Chondrocyte (in vitro differentiated cells): ENCODE results near the gene NDUFS5. TPM values are rescaled to one million over a fixed set of nuclear protein-coding genes. Genes with fewer than 3 reads are reported as not detected.
"Not testable (repeated sequence)": the region's sequence is repeated elsewhere in the genome, so short reads cannot be mapped to it uniquely, and the experiment has no call there.

Experiments
- DNase-seq: peaks from one replicate; pipeline ENCODE4 v3.0.0; 2021; ENCODE audit warnings: mixed read lengths, low spot score
- H3K27ac Mint-ChIP-seq: one replicate; pipeline ENCODE4 v1.8.0; 2021; ENCODE audit warnings: mild to moderate bottlenecking, moderate library complexity, mixed read lengths; ENCODE audit not compliant: unreplicated experiment
- H3K27me3 Mint-ChIP-seq: 2 replicates; pipeline ENCODE4 v1.8.0; 2021; ENCODE audit warnings: low read depth, mixed read lengths
- H3K36me3 Mint-ChIP-seq: 2 replicates; pipeline ENCODE4 v1.8.0; 2021; ENCODE audit warnings: low read depth, mixed read lengths
- H3K4me1 Mint-ChIP-seq: 2 replicates; pipeline ENCODE4 v1.8.0; 2021; ENCODE audit warnings: low read depth, mild to moderate bottlenecking, mixed read lengths
- H3K4me3 Mint-ChIP-seq: one replicate; pipeline ENCODE4 v1.8.0; 2021; ENCODE audit warnings: mild to moderate bottlenecking, moderate library complexity, mixed read lengths; ENCODE audit not compliant: unreplicated experiment
- H3K9me3 Mint-ChIP-seq: 2 replicates; pipeline ENCODE4 v1.8.0; 2021; ENCODE audit warnings: low read depth, mixed read lengths
- CTCF ChIP-seq: fragments of 200-600 bp; sonication (generic); IDR thresholded peaks from 2 replicates; pipeline ENCODE4 v1.5.0; 2021; ENCODE audit warnings: antibody characterized with exemption, mild to moderate bottlenecking, moderate library complexity
- total RNA-seq: library from RNA; stranded (reverse); gene quantifications from 3 replicates; pipeline ENCODE4 v1.2.1, GENCODE V29; 2021

Gene NDUFS5
- total RNA-seq, 1 donor from 2014 or later, result 149 TPM

GRCh38 chr1:39006287-39006686 is 19.9 kb upstream of the NDUFS5 start:
- Mint-ChIP-seq H3K36me3 (peaks cover 45% of the 10 kb centered on the region), H3K27me3 (no peaks in the 10 kb centered on the region), H3K27ac (no peak overlapping the region), H3K4me3 (no peak overlapping the region), H3K9me3 (no peaks in the 10 kb centered on the region), H3K4me1 (peaks cover 26% of the 10 kb centered on the region)
- no peak for DNase-seq
- TF ChIP-seq CTCF, result no peak

- Mint-ChIP-seq H3K9me3 (no peaks in the 10 kb centered on the region), H3K4me1 (peaks cover 21% of the 10 kb centered on the region), H3K4me3 (no peak overlapping the region), H3K36me3 (peaks cover 44% of the 10 kb centered on the region), H3K27me3 (no peaks in the 10 kb centered on the region), H3K27ac (no peak overlapping the region)
- TF ChIP-seq CTCF, result no peak
- DNase-seq, result no peak
Observed at GRCh38 chr1:39006726-39007645, 19.2 kb upstream of the NDUFS5 start.

GRCh38 chr1:39014956-39015355 is 11.2 kb upstream of the NDUFS5 start:
- H3K4me1 Mint-ChIP-seq, H3K27me3 Mint-ChIP-seq, H3K9me3 Mint-ChIP-seq, H3K4me3 Mint-ChIP-seq, H3K27ac Mint-ChIP-seq, DNase-seq: not testable (repeated sequence)
- H3K36me3 Mint-ChIP-seq, result peaks cover 14% of the 10 kb centered on the region

- Mint-ChIP-seq H3K36me3 (peaks cover 12% of the 10 kb centered on the region), H3K27me3 (no peaks in the 10 kb centered on the region), H3K4me1 (no peaks in the 10 kb centered on the region), H3K4me3 (no peak overlapping the region), H3K27ac (no peak overlapping the region), H3K9me3 (no peaks in the 10 kb centered on the region)
- DNase-seq, result no peak
- no peak for TF ChIP-seq CTCF
Observed at GRCh38 chr1:39016604-39017171, 9.5 kb upstream of the NDUFS5 start.

- Mint-ChIP-seq H3K27ac (no peak overlapping the region), H3K36me3 (peaks cover 8% of the 10 kb centered on the region), H3K27me3 (no peaks in the 10 kb centered on the region), H3K4me1 (no peaks in the 10 kb centered on the region), H3K9me3 (no peaks in the 10 kb centered on the region), H3K4me3 (no peak overlapping the region)
- no peak for DNase-seq
- no peak for TF ChIP-seq CTCF
Observed at GRCh38 chr1:39017266-39017665, 8.9 kb upstream of the NDUFS5 start.

- H3K4me1 Mint-ChIP-seq, H3K27ac Mint-ChIP-seq, H3K36me3 Mint-ChIP-seq, DNase-seq, H3K27me3 Mint-ChIP-seq, H3K9me3 Mint-ChIP-seq, H3K4me3 Mint-ChIP-seq: not testable (repeated sequence)
Observed at GRCh38 chr1:39020494-39020893, 5.7 kb upstream of the NDUFS5 start.
